ENCODE results near the gene ABCG4. TPM values are rescaled to one million over a fixed set of nuclear protein-coding genes. Genes with fewer than 3 reads are reported as not detected.

ABCG4 gene
- total RNA-seq, 1 experiment from 2014 or later, result 1.9 TPM

GRCh38 chr11:119160151-119160550 lies 11.3 kb downstream of the ABCG4 start:
- no peak overlapping the region for H2AFZ ChIP-seq (ENCODE audit: low read depth, low read length, poor library complexity, severe bottlenecking)
- H3K9me2 ChIP-seq (ENCODE audit: insufficient read depth), result no peaks in the 10 kb centered on the region
- TF ChIP-seq CEBPB (IDR thresholded peaks at IDR 0.05; ENCODE audit: low read depth), result no peak
- no peak for TF ChIP-seq POLR2A (IDR thresholded peaks at IDR 0.05; ENCODE audit: borderline replicate concordance, extremely low read depth, insufficient read depth, insufficient read length)
- no peak for TF ChIP-seq SIN3A (IDR thresholded peaks at IDR 0.05; ENCODE audit: low read depth)
- TF ChIP-seq ATF3 (IDR thresholded peaks at IDR 0.05), result no peak
- TF ChIP-seq TCF7L2 (IDR thresholded peaks at IDR 0.05; ENCODE audit: borderline replicate concordance, extremely low read depth, insufficient read depth, insufficient read length), result no peak
- no peak for TF ChIP-seq POLR2AphosphoS5 (IDR thresholded peaks at IDR 0.05; ENCODE audit: low read depth, low read length)
- no peak for TF ChIP-seq EZH2 (IDR thresholded peaks at IDR 0.05)
- no peak for TF ChIP-seq EGR1 (IDR thresholded peaks at IDR 0.05; ENCODE audit: low read depth)
- TF ChIP-seq MAX (IDR thresholded peaks at IDR 0.05), result no peak
- no peak for TF ChIP-seq SRF (IDR thresholded peaks at IDR 0.05; ENCODE audit: low read depth)
- CTCF ChIA-PET, result interaction anchor here (1.9 kb wide), 1 partner anchor 9 kb away, joined by 5 read pairs; the partner anchor contains the start of gene NLRX1
- no peaks in the 10 kb centered on the region for H3K79me2 ChIP-seq (ENCODE audit: insufficient read depth, low read length)
- intact Hi-C loops (cut with micrococcal nuclease), result no loop called here
- H3K9me3 ChIP-seq (ENCODE audit: control insufficient read depth in 1 of 2, insufficient read depth in 1 of 2, low read depth in 1 of 2, low read length in 2 of 2), result no peaks in the 10 kb centered on the region
- RAD21 ChIA-PET (ENCODE audit: low non-redundant PET in 1 of 2, low total read pairs in 2 of 2, uncharacterized antibody in 2 of 2, unreplicated experiment in 2 of 2), result no interaction called here
- ATAC-seq (no peak), DNase-seq (ENCODE audit: low read depth, low spot score) (no peak)
- H3K9ac ChIP-seq (ENCODE audit: low read length), result no peak overlapping the region
- H3K4me2 ChIP-seq (ENCODE audit: low read length), result no peak overlapping the region
- no peaks in the 10 kb centered on the region for H3K27me3 ChIP-seq (ENCODE audit: insufficient read depth, low read length)
- H3K4me1 ChIP-seq (ENCODE audit: control insufficient read depth in 1 of 2, insufficient read depth in 2 of 2, low read length in 2 of 2), result peaks cover 8 to 11% of the 10 kb centered on the region in 2 experiments; a peak in 3 of 4 replicates
- H3K27ac ChIP-seq (ENCODE audit: low read depth, low read length), result no peak overlapping the region
- POLR2A ChIA-PET, result no interaction called here
- no peaks in the 10 kb centered on the region for H3K36me3 ChIP-seq (ENCODE audit: control insufficient read depth in 1 of 2, insufficient read depth in 2 of 2, low read length in 2 of 2)
- no peaks in the 10 kb centered on the region for H4K20me1 ChIP-seq (ENCODE audit: insufficient read depth)
- BruUV-seq (replicated peaks), result no TSS peak
- no peak overlapping the region for H3K4me3 ChIP-seq (replicated peaks in 1 of 2; ENCODE audit: low read depth in 1 of 2, low read length in 2 of 2)

- Histone ChIP-seq H4K20me1 (ENCODE audit: insufficient read depth) (no peaks in the 10 kb centered on the region), H3K4me2 (ENCODE audit: low read length) (no peak overlapping the region), H3K36me3 (ENCODE audit: control insufficient read depth in 1 of 2, insufficient read depth in 2 of 2, low read length in 2 of 2) (no peaks in the 10 kb centered on the region), H3K9ac (ENCODE audit: low read length) (no peak overlapping the region), H3K4me1 (ENCODE audit: control insufficient read depth in 1 of 2, insufficient read depth in 2 of 2, low read length in 2 of 2) (peaks cover 15 to 16% of the 10 kb centered on the region in 2 experiments), H3K9me2 (ENCODE audit: insufficient read depth) (no peaks in the 10 kb centered on the region), H3K27me3 (ENCODE audit: insufficient read depth, low read length) (no peaks in the 10 kb centered on the region), H3K9me3 (ENCODE audit: control insufficient read depth in 1 of 2, insufficient read depth in 1 of 2, low read depth in 1 of 2, low read length in 2 of 2) (no peaks in the 10 kb centered on the region), H3K79me2 (ENCODE audit: insufficient read depth, low read length) (no peaks in the 10 kb centered on the region), H2AFZ (ENCODE audit: low read depth, low read length, poor library complexity, severe bottlenecking) (no peak overlapping the region), H3K27ac (ENCODE audit: low read depth, low read length) (no peak overlapping the region), H3K4me3 (replicated peaks in 1 of 2; ENCODE audit: low read depth in 1 of 2, low read length in 2 of 2) (no peak overlapping the region)
- BruUV-seq (replicated peaks), result no TSS peak
- ChIA-PET RAD21 (ENCODE audit: low non-redundant PET in 1 of 2, low total read pairs in 2 of 2, uncharacterized antibody in 2 of 2, unreplicated experiment in 2 of 2) (no interaction called here), CTCF (no interaction called here), POLR2A (no interaction called here)
- TF ChIP-seq YY1 (IDR thresholded peaks at IDR 0.05; ENCODE audit: extremely low read depth, insufficient replicate concordance, low read depth, low read length) (no peak), JUND (IDR thresholded peaks at IDR 0.05) (no peak), RAD21 (IDR thresholded peaks at IDR 0.05; ENCODE audit: low read depth) (no peak), EGR1 (IDR thresholded peaks at IDR 0.05; ENCODE audit: low read depth) (no peak), REST (IDR thresholded peaks at IDR 0.05; ENCODE audit: low read depth) (no peak), EZH2phosphoT487 (IDR thresholded peaks at IDR 0.05; ENCODE audit: borderline replicate concordance) (no peak), ELF1 (IDR thresholded peaks at IDR 0.05; ENCODE audit: borderline replicate concordance, low read depth) (no peak), POLR2AphosphoS5 (IDR thresholded peaks at IDR 0.05; ENCODE audit: low read depth, low read length) (no peak), ATF3 (IDR thresholded peaks at IDR 0.05) (no peak), SP1 (IDR thresholded peaks at IDR 0.05; ENCODE audit: low read depth) (no peak)
- intact Hi-C loops (cut with micrococcal nuclease), result no loop called here
- ATAC-seq (no peak), DNase-seq (ENCODE audit: low read depth, low spot score) (no peak)
Observed at GRCh38 chr11:119161871-119162270, 13.0 kb downstream of the ABCG4 start.
